SJSA1 (cell line): ENCODE measurements around the gene IFT43. TPM values are rescaled to one million over a fixed set of nuclear protein-coding genes. Genes with fewer than 3 reads are reported as not detected.
"Not testable (repeated sequence)": the region's sequence is repeated elsewhere in the genome, so short reads cannot be mapped to it uniquely, and the experiment has no call there.

Experiments used
- DNase-seq, 2 experiments: peaks; one replicate each; pipeline ENCODE4 v3.0.0-alpha.2; 2015 to 2020; ENCODE audit warnings: low spot score in 2 of 2, low read depth in 1 of 2
- H3K27ac ChIP-seq: fragments of 250-450 bp; sonication (Bioruptor Pico); 2 replicates; pipeline ENCODE4 v1.5.1; 2020; ENCODE audit warnings: mild to moderate bottlenecking, moderate library complexity
- H3K27me3 ChIP-seq: fragments of 250-450 bp; sonication (Bioruptor Pico); replicated peaks from 2 replicates; pipeline ENCODE4 v1.5.1; 2020; ENCODE audit warnings: mild to moderate bottlenecking, moderate library complexity
- H3K36me3 ChIP-seq: fragments of 250-450 bp; sonication (Bioruptor Pico); 2 replicates; pipeline ENCODE4 v1.5.1; 2020; ENCODE audit warnings: mild to moderate bottlenecking
- H3K4me1 ChIP-seq: fragments of 250-450 bp; sonication (Bioruptor Pico); replicated peaks from 2 replicates; pipeline ENCODE4 v1.6.1; 2021; ENCODE audit warnings: mild to moderate bottlenecking
- H3K4me3 ChIP-seq: fragments of 250-450 bp; sonication (Bioruptor Pico); 2 replicates; pipeline ENCODE4 v1.5.1; 2020; ENCODE audit warnings: mild to moderate bottlenecking
- H3K9me3 ChIP-seq: fragments of 250-450 bp; sonication (Bioruptor Pico); replicated peaks from 2 replicates; pipeline ENCODE4 v1.5.1; 2020; ENCODE audit warnings: mild to moderate bottlenecking
- total RNA-seq: library from RNA; depleted of rRNA; stranded (reverse); fragments of >200 nt; shearing (Covaris generic); gene quantifications from 2 replicates; pipeline ENCODE4 v1.2.3, GENCODE V29; 2014

Gene IFT43
- total RNA-seq, 1 experiment from 2014 or later, result 20.5 TPM

GRCh38 chr14:75986439-75986765, 839 bp downstream of the IFT43 start:
- peaks cover 12% of the 10 kb centered on the region for H3K4me1 ChIP-seq
- H3K36me3 ChIP-seq, result no peaks in the 10 kb centered on the region
- peaks cover 9% of the 10 kb centered on the region for H3K27me3 ChIP-seq
- H3K27ac ChIP-seq, result no peak overlapping the region
- DNase-seq, result no peak
- no peaks in the 10 kb centered on the region for H3K9me3 ChIP-seq
- peak overlapping the region; percentile 80 for H3K4me3 ChIP-seq

GRCh38 chr14:75987201-75987970, 1.8 kb downstream of the IFT43 start:
- no peak overlapping the region for H3K4me3 ChIP-seq
- no peaks in the 10 kb centered on the region for H3K36me3 ChIP-seq
- H3K9me3 ChIP-seq, result no peaks in the 10 kb centered on the region
- DNase-seq, result no peak
- H3K27me3 ChIP-seq, result peaks cover 9% of the 10 kb centered on the region
- peaks cover 9% of the 10 kb centered on the region; the same call in 1 of the 2 replicates for H3K4me1 ChIP-seq
- no peak overlapping the region for H3K27ac ChIP-seq

GRCh38 chr14:75989134-75989533, 3.6 kb downstream of the IFT43 start:
- H3K9me3 ChIP-seq, result no peaks in the 10 kb centered on the region
- no peak for DNase-seq
- H3K4me1 ChIP-seq, result peaks cover 6% of the 10 kb centered on the region; the same call in 1 of the 2 replicates
- H3K27me3 ChIP-seq, result peaks cover 3% of the 10 kb centered on the region; the same call in 1 of the 2 replicates
- no peak overlapping the region for H3K27ac ChIP-seq
- no peak overlapping the region for H3K4me3 ChIP-seq
- H3K36me3 ChIP-seq, result no peaks in the 10 kb centered on the region

GRCh38 chr14:75990297-75990696, 4.7 kb downstream of the IFT43 start:
- no peaks in the 10 kb centered on the region for H3K9me3 ChIP-seq
- no peak for DNase-seq
- no peak overlapping the region for H3K27ac ChIP-seq
- H3K4me1 ChIP-seq, result peaks cover 6% of the 10 kb centered on the region; the same call in 1 of the 2 replicates
- H3K4me3 ChIP-seq, result no peak overlapping the region
- no peaks in the 10 kb centered on the region for H3K27me3 ChIP-seq
- no peaks in the 10 kb centered on the region for H3K36me3 ChIP-seq

- DNase-seq, result no peak
- H3K4me1 ChIP-seq, result no peaks in the 10 kb centered on the region
- no peak overlapping the region for H3K4me3 ChIP-seq
- H3K27ac ChIP-seq, result no peak overlapping the region
- H3K9me3 ChIP-seq, result no peaks in the 10 kb centered on the region
- H3K27me3 ChIP-seq, result no peaks in the 10 kb centered on the region
- no peaks in the 10 kb centered on the region for H3K36me3 ChIP-seq
These were observed 6.2 kb downstream of the IFT43 start for GRCh38 chr14:75991753-75992152.

GRCh38 chr14:75993567-75994041, 8.0 kb downstream of the IFT43 start:
- Histone ChIP-seq H3K27ac (no peak overlapping the region), H3K4me1 (no peaks in the 10 kb centered on the region), H3K4me3 (no peak overlapping the region), H3K36me3 (no peaks in the 10 kb centered on the region), H3K27me3 (no peaks in the 10 kb centered on the region), H3K9me3 (no peaks in the 10 kb centered on the region)
- DNase-seq, result no peak

- no peak for DNase-seq
- Histone ChIP-seq H3K27ac (no peak overlapping the region), H3K36me3 (no peaks in the 10 kb centered on the region), H3K4me1 (no peaks in the 10 kb centered on the region), H3K4me3 (no peak overlapping the region), H3K9me3 (no peaks in the 10 kb centered on the region), H3K27me3 (no peaks in the 10 kb centered on the region)
These were observed 9.9 kb downstream of the IFT43 start for GRCh38 chr14:75995372-75996041.

- Histone ChIP-seq H3K4me1 (no peaks in the 10 kb centered on the region), H3K4me3 (no peak overlapping the region), H3K27ac (no peak overlapping the region), H3K9me3 (no peaks in the 10 kb centered on the region), H3K36me3 (no peaks in the 10 kb centered on the region), H3K27me3 (no peaks in the 10 kb centered on the region)
- no peak for DNase-seq
These were observed 10.9 kb downstream of the IFT43 start for GRCh38 chr14:75996488-75996887.

GRCh38 chr14:75999511-76000190, 14.1 kb downstream of the IFT43 start:
- no peaks in the 10 kb centered on the region for H3K36me3 ChIP-seq
- no peaks in the 10 kb centered on the region for H3K27me3 ChIP-seq
- no peak overlapping the region for H3K4me3 ChIP-seq
- no peak for DNase-seq
- H3K27ac ChIP-seq, result no peak overlapping the region
- H3K9me3 ChIP-seq, result no peaks in the 10 kb centered on the region
- no peaks in the 10 kb centered on the region for H3K4me1 ChIP-seq

GRCh38 chr14:76002383-76002782, 16.8 kb downstream of the IFT43 start:
- no peaks in the 10 kb centered on the region for H3K9me3 ChIP-seq
- DNase-seq, result no peak
- H3K4me3 ChIP-seq, result no peak overlapping the region
- no peaks in the 10 kb centered on the region for H3K36me3 ChIP-seq
- no peaks in the 10 kb centered on the region for H3K4me1 ChIP-seq
- H3K27me3 ChIP-seq, result no peaks in the 10 kb centered on the region
- no peak overlapping the region for H3K27ac ChIP-seq

- no peak overlapping the region for H3K4me3 ChIP-seq
- no peaks in the 10 kb centered on the region for H3K36me3 ChIP-seq
- H3K27ac ChIP-seq, result no peak overlapping the region
- no peaks in the 10 kb centered on the region for H3K4me1 ChIP-seq
- no peaks in the 10 kb centered on the region for H3K27me3 ChIP-seq
- DNase-seq, result no peak
- H3K9me3 ChIP-seq, result no peaks in the 10 kb centered on the region
These were observed 20.7 kb downstream of the IFT43 start for GRCh38 chr14:76006253-76006652.

- DNase-seq, result no peak
- H3K4me3 ChIP-seq, result no peak overlapping the region
- H3K27me3 ChIP-seq, result no peaks in the 10 kb centered on the region
These were observed 21.8 kb downstream of the IFT43 start for GRCh38 chr14:76007379-76007778.

GRCh38 chr14:76007852-76008251, 22.3 kb downstream of the IFT43 start:
- Histone ChIP-seq H3K36me3 (no peaks in the 10 kb centered on the region), H3K27me3 (no peaks in the 10 kb centered on the region), H3K4me3 (no peak overlapping the region), H3K27ac (no peak overlapping the region), H3K9me3 (no peaks in the 10 kb centered on the region), H3K4me1 (no peaks in the 10 kb centered on the region)
- DNase-seq, result no peak

More at GRCh38 chr14:76007379-76007778, 21.8 kb downstream of the IFT43 start:
- Histone ChIP-seq H3K27ac (no peak overlapping the region), H3K4me1 (no peaks in the 10 kb centered on the region), H3K9me3 (no peaks in the 10 kb centered on the region), H3K36me3 (no peaks in the 10 kb centered on the region)

- H3K9me3 ChIP-seq, H3K4me1 ChIP-seq, H3K4me3 ChIP-seq, DNase-seq, H3K27me3 ChIP-seq, H3K36me3 ChIP-seq, H3K27ac ChIP-seq: not testable (repeated sequence)
These were observed 24.1 kb downstream of the IFT43 start for GRCh38 chr14:76009627-76010026.
